ENCODE results near the gene PSMA8. TPM values are rescaled to one million over a fixed set of nuclear protein-coding genes. Genes with fewer than 3 reads are reported as not detected.
"Not testable (repeated sequence)": the region's sequence is repeated elsewhere in the genome, so short reads cannot be mapped to it uniquely, and the experiment has no call there.

The PSMA8 gene
- total RNA-seq, 1 experiment from 2014 or later: not detected

- DNase-seq (ENCODE audit: low read depth, low spot score): no peak
- in situ Hi-C loops (cut with HindIII; ENCODE audit: low pct_unique_long_range_greater_than_20kb, low sequenced_read_pairs): no loop called here
Measured at GRCh38 chr18:26225022-26225693, 91.5 kb downstream of the PSMA8 start.

- in situ Hi-C loops (cut with HindIII; ENCODE audit: low pct_unique_long_range_greater_than_20kb, low sequenced_read_pairs): no loop called here
- no peak for DNase-seq (ENCODE audit: low read depth, low spot score)
Measured at GRCh38 chr18:26225915-26226228, 92.2 kb downstream of the PSMA8 start.

- DNase-seq (ENCODE audit: low read depth, low spot score): peak; percentile 93
- in situ Hi-C loops (cut with HindIII; ENCODE audit: low pct_unique_long_range_greater_than_20kb, low sequenced_read_pairs): no loop called here
Measured at GRCh38 chr18:26226229-26227050, 92.8 kb downstream of the PSMA8 start, which contains the start of gene TAF4B. TSS of gene TAF4B (plus strand) at chr18:26226445. CDS start at chr18:26226934, 489 bp downstream.

GRCh38 chr18:26227051-26227670 lies 93.5 kb downstream of the PSMA8 start:
- DNase-seq (ENCODE audit: low read depth, low spot score): no peak
- in situ Hi-C loops (cut with HindIII; ENCODE audit: low pct_unique_long_range_greater_than_20kb, low sequenced_read_pairs): no loop called here

- in situ Hi-C loops (cut with HindIII; ENCODE audit: low pct_unique_long_range_greater_than_20kb, low sequenced_read_pairs): no loop called here
- no peak for DNase-seq (ENCODE audit: low read depth, low spot score)
Measured at GRCh38 chr18:26228562-26229260, 95.0 kb downstream of the PSMA8 start.

- in situ Hi-C loops (cut with HindIII; ENCODE audit: low pct_unique_long_range_greater_than_20kb, low sequenced_read_pairs): no loop called here
- DNase-seq (ENCODE audit: low read depth, low spot score): no peak
Measured at GRCh38 chr18:26230497-26230896, 96.8 kb downstream of the PSMA8 start.

GRCh38 chr18:26233208-26233607 lies 99.5 kb downstream of the PSMA8 start:
- in situ Hi-C loops (cut with HindIII; ENCODE audit: low pct_unique_long_range_greater_than_20kb, low sequenced_read_pairs): no loop called here
- DNase-seq (ENCODE audit: low read depth, low spot score): no peak

GRCh38 chr18:26237363-26237762 lies 103.7 kb downstream of the PSMA8 start:
- in situ Hi-C loops (cut with HindIII; ENCODE audit: low pct_unique_long_range_greater_than_20kb, low sequenced_read_pairs); DNase-seq (ENCODE audit: low read depth, low spot score): not testable (repeated sequence)

- in situ Hi-C loops (cut with HindIII; ENCODE audit: low pct_unique_long_range_greater_than_20kb, low sequenced_read_pairs); DNase-seq (ENCODE audit: low read depth, low spot score): not testable (repeated sequence)
Measured at GRCh38 chr18:26238718-26239117, 105.0 kb downstream of the PSMA8 start.

GRCh38 chr18:26242392-26242791 lies 108.7 kb downstream of the PSMA8 start:
- in situ Hi-C loops (cut with HindIII; ENCODE audit: low pct_unique_long_range_greater_than_20kb, low sequenced_read_pairs); DNase-seq (ENCODE audit: low read depth, low spot score): not testable (repeated sequence)

Other genes starting within 250 kb of the PSMA8 start
- 71.5 and 81.6 TPM in 2 replicates for gene SS18, start 43.3 kb upstream of the PSMA8 start, total RNA-seq (2014; rRNA removed; shearing (Covaris generic))
- gene TAF4B, start 92.6 kb downstream of the PSMA8 start, total RNA-seq (2014; rRNA removed; shearing (Covaris generic)): 13.2 and 14.1 TPM in 2 replicates